SK-N-MC (cell line): ENCODE results near the gene ITIH2.

Experiments used
- EZH2 ChIP-seq: fragments of 200-600 bp; sonication (generic); IDR thresholded peaks from one replicate; pipeline ENCODE4 v1.6.1; 2017; ENCODE audit warnings: antibody characterized with exemption
- FOXP2 ChIP-seq: optimal IDR thresholded peaks from 2 replicates; pipeline ENCODE3; 2011; ENCODE audit warnings: mild to moderate bottlenecking, moderate library complexity; ENCODE audit not compliant: insufficient read depth; ENCODE audit errors: extremely low read length, control extremely low read depth
- POLR2AphosphoS5 ChIP-seq: IDR thresholded peaks from 2 replicates; pipeline ENCODE4 v1.6.1; 2012; ENCODE audit warnings: mild to moderate bottlenecking, low read depth, low read length, borderline replicate concordance

- TF ChIP-seq EZH2 (no peak), POLR2AphosphoS5 (no peak), FOXP2 (no peak)
These were observed 766 bp upstream of the ITIH2 start for GRCh38 chr10:7702288-7702812.
